HG02798 (cell line): ENCODE measurements around the gene OMP.

ENCODE experiments used
- ATAC-seq: cut with Tn5 transposase; IDR thresholded peaks from one replicate; pipeline ENCODE4 v1.9.1; 2021; ENCODE audit warnings: mild to moderate bottlenecking; ENCODE audit not compliant: unreplicated experiment, poor library complexity

OMP gene

GRCh38 chr11:77100166-77101042 is 2.2 kb upstream of the OMP start:
- no peak for ATAC-seq

- ATAC-seq, result no peak
These were observed 1.6 kb upstream of the OMP start for GRCh38 chr11:77101043-77101537.

- ATAC-seq, result no peak
These were observed 679 bp downstream of the OMP start for GRCh38 chr11:77103319-77103718.

GRCh38 chr11:77104727-77105126 is 2.1 kb downstream of the OMP start:
- ATAC-seq, result no peak

- ATAC-seq, result no peak
These were observed 3.7 kb downstream of the OMP start for GRCh38 chr11:77106321-77106720.

- ATAC-seq, result no peak
These were observed 4.1 kb downstream of the OMP start for GRCh38 chr11:77106759-77107158.

- ATAC-seq, result no peak
These were observed 5.3 kb downstream of the OMP start for GRCh38 chr11:77107950-77108349.

- ATAC-seq, result no peak
These were observed 5.8 kb downstream of the OMP start for GRCh38 chr11:77108436-77108835.

- no peak for ATAC-seq
These were observed 6.8 kb downstream of the OMP start for GRCh38 chr11:77109236-77110019.

GRCh38 chr11:77110836-77111235 is 8.2 kb downstream of the OMP start:
- no peak for ATAC-seq

- ATAC-seq, result no peak
These were observed 8.6 kb downstream of the OMP start for GRCh38 chr11:77111277-77111676.

GRCh38 chr11:77111946-77112345 is 9.3 kb downstream of the OMP start:
- no peak for ATAC-seq

- ATAC-seq, result no peak
These were observed 10.2 kb downstream of the OMP start for GRCh38 chr11:77112641-77113381.

- ATAC-seq, result no peak
These were observed 10.9 kb downstream of the OMP start for GRCh38 chr11:77113382-77114088.

- ATAC-seq, result no peak
These were observed 11.4 kb downstream of the OMP start for GRCh38 chr11:77114089-77114463.

GRCh38 chr11:77115181-77115611 is 12.6 kb downstream of the OMP start:
- no peak for ATAC-seq

- ATAC-seq, result no peak
These were observed 13.3 kb downstream of the OMP start for GRCh38 chr11:77115956-77116355.

- no peak for ATAC-seq
These were observed 14.9 kb downstream of the OMP start for GRCh38 chr11:77117492-77117891.

- ATAC-seq, result no peak
These were observed 15.4 kb downstream of the OMP start for GRCh38 chr11:77118086-77118485.

GRCh38 chr11:77118971-77119370 is 16.3 kb downstream of the OMP start:
- ATAC-seq, result no peak
